Epithelial cell of esophagus (primary cell): ENCODE results near the gene SIX5.
A peak's percentile ranks its signal among the peaks of the same experiment; 100 is the strongest.

Source experiments
- DNase-seq: peaks from one replicate; pipeline ENCODE4 v3.0.0; 2010; ENCODE audit warnings: low read depth
- H3K4me3 ChIP-seq: 2 replicates; pipeline ENCODE4 v1.5.1; 2011; ENCODE audit warnings: mild to moderate bottlenecking, low read length, control low read depth
- CTCF ChIP-seq: IDR thresholded peaks from 2 replicates; pipeline ENCODE4 v1.5.1; 2011; ENCODE audit warnings: low read depth, mild to moderate bottlenecking, low read length, control low read depth, inconsistent platforms; ENCODE audit not compliant: insufficient read depth; ENCODE audit errors: missing control alignments

Gene SIX5

DNA sequence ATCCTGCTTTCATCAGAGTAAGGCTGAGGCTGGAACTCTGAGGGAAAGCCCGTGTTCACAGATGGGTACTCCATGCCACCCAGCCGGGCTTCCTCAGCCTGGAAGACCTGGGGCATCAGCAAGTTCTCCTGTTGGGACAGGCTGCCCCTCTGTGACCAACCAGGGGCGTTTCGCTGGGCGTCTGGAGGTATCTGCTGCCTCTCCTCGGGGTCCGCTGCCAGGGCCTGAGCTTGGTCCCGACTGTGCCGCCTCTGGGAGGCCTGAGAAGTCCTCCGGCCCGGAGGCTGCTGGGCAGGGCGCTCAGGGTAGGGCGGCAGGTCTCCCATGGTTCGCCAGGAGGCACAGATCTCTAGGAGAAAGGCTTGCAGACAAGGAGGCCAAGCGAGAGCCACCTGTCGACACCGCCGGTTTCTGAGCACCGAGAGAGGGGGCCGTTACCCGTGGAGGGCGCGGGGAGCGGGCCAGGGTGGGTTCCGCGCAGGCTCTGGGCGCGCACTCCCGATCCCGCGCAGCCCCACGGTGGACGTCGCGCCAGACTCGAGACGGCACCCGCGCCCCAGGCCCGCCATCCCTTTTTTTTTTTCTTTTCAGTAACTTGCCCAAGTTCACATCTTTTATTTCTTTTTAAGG, 45.9 kb upstream of the SIX5 start, which contains the start of gene RSPH6A:
RSPH6A (minus strand) TSS at position 458 of the 630 bp plus-strand sequence; CDS start at position 326, 132 bp downstream.
- DNase-seq, result no peak
- H3K4me3 ChIP-seq, result no peak within 1 kb of the TSS
- TF ChIP-seq CTCF, result no peak

DNA sequence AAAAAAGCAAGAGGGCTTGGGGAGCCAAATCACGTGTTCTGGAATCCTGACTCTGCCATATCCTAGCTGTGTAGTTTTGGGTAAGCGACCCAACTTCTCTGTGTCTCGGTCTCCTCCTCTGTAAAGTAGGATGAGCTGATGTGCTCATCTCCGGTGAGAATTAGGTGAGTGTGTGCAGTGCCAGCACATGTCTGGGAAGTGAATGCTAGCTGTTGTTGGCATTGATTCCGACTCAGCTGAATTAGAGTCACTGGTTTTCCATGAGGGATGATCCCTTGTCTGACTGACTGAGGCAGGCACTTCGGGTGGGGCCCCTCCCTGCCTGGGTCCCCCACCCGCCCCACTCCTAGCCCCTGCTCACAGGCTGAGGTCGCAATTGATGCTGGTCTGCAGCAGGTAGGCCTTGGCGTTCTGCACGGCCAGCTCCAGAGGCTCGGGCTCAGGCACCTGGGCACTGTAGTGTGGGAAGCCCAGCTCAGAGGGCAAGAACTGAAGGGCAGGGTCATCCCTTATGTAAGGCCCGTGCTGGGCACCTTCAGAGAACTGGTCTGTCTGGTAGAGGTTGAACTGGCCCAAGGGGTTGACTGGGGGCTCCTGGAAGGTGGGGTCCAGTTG, 45.2 kb upstream of the SIX5 start:
- H3K4me3 ChIP-seq, result no peak overlapping the region
- no peak for TF ChIP-seq CTCF
- peak; percentile 81 for DNase-seq

DNA sequence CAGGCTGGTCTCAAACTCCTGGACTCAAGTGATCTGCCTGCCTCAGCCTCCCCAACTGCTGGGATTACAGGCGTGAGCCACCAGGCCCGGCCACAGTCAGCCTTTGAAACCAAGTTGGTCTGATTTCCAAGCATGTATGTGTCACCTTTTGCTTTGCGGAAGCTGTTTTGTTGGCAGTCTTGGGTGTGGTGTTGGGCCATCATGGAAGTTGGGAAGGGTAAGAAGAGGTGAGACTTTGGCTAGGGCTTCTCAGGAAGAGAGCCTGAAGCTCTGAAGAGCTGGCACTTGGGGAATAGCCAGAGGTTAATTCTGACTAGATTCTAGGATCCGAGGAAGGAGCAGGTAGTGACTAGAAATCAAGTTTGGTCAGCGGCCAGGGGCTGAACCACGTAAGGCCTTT, 43.2 kb upstream of the SIX5 start:
- no peak for TF ChIP-seq CTCF
- H3K4me3 ChIP-seq, result no peak overlapping the region
- peak; percentile 55 for DNase-seq

GRCh38 chr19:45809643-45810159, 40.6 kb upstream of the SIX5 start:
- DNase-seq, result peak; percentile 60
- no peak for TF ChIP-seq CTCF
- H3K4me3 ChIP-seq, result no peak overlapping the region

GRCh38 chr19:45805719-45806118, 36.7 kb upstream of the SIX5 start:
- TF ChIP-seq CTCF, result no peak
- no peak overlapping the region for H3K4me3 ChIP-seq
- no peak for DNase-seq

- DNase-seq, result no peak
- no peak for TF ChIP-seq CTCF
- no peak overlapping the region for H3K4me3 ChIP-seq
Measured at GRCh38 chr19:45804959-45805230, 35.8 kb upstream of the SIX5 start.
